Activated CD4-positive, alpha-beta T cell treated with anti-CD3 and anti-CD28 coated beads for 36 hours (primary cell): ENCODE data around the gene NUP210. TPM values are rescaled to one million over a fixed set of nuclear protein-coding genes. Genes with fewer than 3 reads are reported as not detected.
A peak's percentile ranks its signal among the peaks of the same experiment; 100 is the strongest.
"Not testable (repeated sequence)": the region's sequence is repeated elsewhere in the genome, so short reads cannot be mapped to it uniquely, and the experiment has no call there.

Source experiments
- ATAC-seq: fragments of 200-7000 bp; cut with Tn5 transposase; one replicate; pipeline ENCODE4 v1.10.0; 2021; ENCODE audit warnings: mild to moderate bottlenecking, moderate library complexity
- CTCF ChIA-PET: fragments of 350-600 bp; sonication (Branson Sonifier 250); formaldehyde crosslinking; loops from one replicate; lab custom pipeline; 2021; ENCODE audit warnings: antibody characterized with exemption; lab: Charles Lee
- POLR2A ChIA-PET: fragments of 350-600 bp; sonication (Branson Sonifier 250); formaldehyde crosslinking; loops from one replicate; lab custom pipeline; 2021; ENCODE audit warnings: antibody characterized with exemption, inconsistent platforms; lab: Charles Lee
- DNase-seq: peaks from one replicate; pipeline ENCODE4 v3.0.0-alpha.2; 2020
- H3K27ac Mint-ChIP-seq: one replicate; pipeline ENCODE4 v1.8.0; 2021; ENCODE audit warnings: mixed read lengths
- H3K27me3 Mint-ChIP-seq: one replicate; pipeline ENCODE4 v1.8.0; 2021; ENCODE audit warnings: mixed read lengths
- H3K36me3 Mint-ChIP-seq: one replicate; pipeline ENCODE4 v1.8.0; 2021; ENCODE audit warnings: low read depth, mixed read lengths
- H3K4me1 Mint-ChIP-seq: one replicate; pipeline ENCODE4 v1.8.0; 2021; ENCODE audit warnings: mixed read lengths
- H3K4me3 Mint-ChIP-seq: one replicate; pipeline ENCODE4 v1.8.0; 2021; ENCODE audit warnings: mild to moderate bottlenecking, moderate library complexity, mixed read lengths
- H3K9me3 Mint-ChIP-seq: one replicate; pipeline ENCODE4 v1.8.0; 2021; ENCODE audit warnings: low read depth, mixed read lengths
- intact Hi-C, 2 experiments: fragments of 100-400 bp; cut with DNase I in 1 of 2; cut with micrococcal nuclease in 1 of 2; formaldehyde crosslinking; loops; one replicate each; pipeline versions ENCODE4 v1.14.2 to v1.15.1; 2022 to 2024; cut with DNase I, micrococcal nuclease
- total RNA-seq, 2 experiments: library from RNA; stranded (reverse); gene quantifications; one replicate each; pipeline ENCODE4 v1.2.3, GENCODE V29; 2021

NUP210 gene
- total RNA-seq, 2 experiments from 2014 or later, result 117 to 123 TPM

- H3K9me3 Mint-ChIP-seq, result no peaks in the 10 kb centered on the region
- no peaks in the 10 kb centered on the region for H3K27me3 Mint-ChIP-seq
- ATAC-seq (no peak), DNase-seq (no peak)
- intact Hi-C loops, result loop anchor here in 1 of 2 experiments (10.0 kb wide), 1 partner anchor 623 kb away; no protein-coding TSS in a partner anchor
- peaks cover 5% of the 10 kb centered on the region for H3K4me1 Mint-ChIP-seq
- H3K36me3 Mint-ChIP-seq, result no peaks in the 10 kb centered on the region
- H3K27ac Mint-ChIP-seq, result no peak overlapping the region
- ChIA-PET POLR2A (no interaction called here), CTCF (no interaction called here)
- H3K4me3 Mint-ChIP-seq, result no peak overlapping the region
Measured at GRCh38 chr3:13457593-13457992, 37.5 kb upstream of the NUP210 start.

GRCh38 chr3:13455644-13456043 lies 35.5 kb upstream of the NUP210 start:
- intact Hi-C loops, result loop anchor here in 1 of 2 experiments (10.0 kb wide), 1 partner anchor 621 kb away; no protein-coding TSS in a partner anchor
- DNase-seq, result no peak
- Mint-ChIP-seq H3K27ac (no peak overlapping the region), H3K36me3 (no peaks in the 10 kb centered on the region), H3K4me3 (no peak overlapping the region), H3K9me3 (no peaks in the 10 kb centered on the region), H3K4me1 (peaks cover 14% of the 10 kb centered on the region), H3K27me3 (no peaks in the 10 kb centered on the region)
- ATAC-seq, result no peak
- CTCF ChIA-PET, result interaction anchor here (0.6 to 1.4 kb wide), 4 partner anchors 12 to 364 kb away, joined by 3 to 5 read pairs (median 4); no protein-coding TSS in a partner anchor
- POLR2A ChIA-PET, result interaction anchor here (0.6 kb wide), 1 partner anchor 106 kb away, joined by 3 read pairs; no protein-coding TSS in a partner anchor

- intact Hi-C loops, result loop anchor here (1.0 to 10.0 kb wide), 8 partner anchors 61 to 618 kb away; no protein-coding TSS in a partner anchor
- ATAC-seq (no peak), DNase-seq (peak; percentile 56)
- Mint-ChIP-seq H3K4me1 (peaks cover 14% of the 10 kb centered on the region), H3K4me3 (peak overlapping the region; percentile 70), H3K27ac (peak overlapping the region; percentile 89), H3K36me3 (no peaks in the 10 kb centered on the region), H3K9me3 (no peaks in the 10 kb centered on the region), H3K27me3 (no peaks in the 10 kb centered on the region)
- CTCF ChIA-PET, result interaction anchor here (0.6 to 4.7 kb wide), 37 partner anchors 8 to 364 kb away, joined by 3 to 61 read pairs (median 5); partner anchors contain the start of genes HDAC11 and NUP210
- POLR2A ChIA-PET, result interaction anchor here (0.6 to 2.7 kb wide), 5 partner anchors 32 to 106 kb away, joined by 3 to 7 read pairs (median 5); no protein-coding TSS in a partner anchor
Measured at GRCh38 chr3:13452490-13453335, 32.6 kb upstream of the NUP210 start.

DNA sequence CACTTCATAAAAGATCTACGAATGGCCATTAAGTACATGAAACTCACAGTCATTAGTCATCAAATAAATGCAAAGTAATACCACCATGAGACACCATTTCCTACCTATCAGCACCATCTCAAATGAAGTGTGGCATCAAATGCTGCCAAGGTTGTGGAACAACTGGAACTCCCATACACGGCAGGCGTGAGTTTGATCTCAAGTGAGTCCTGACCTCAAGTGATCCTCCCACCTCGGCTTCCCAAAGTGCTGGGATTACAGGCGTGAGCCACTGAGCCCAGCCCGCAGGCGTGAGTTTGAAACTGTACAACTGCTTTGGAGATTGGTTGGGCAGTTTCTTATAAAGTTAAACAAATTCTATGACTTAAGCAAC lies 31.2 kb upstream of the NUP210 start:
- peak overlapping the region; percentile 70 for H3K4me3 Mint-ChIP-seq
- DNase-seq (no peak), ATAC-seq (peak; percentile 51)
- H3K27ac Mint-ChIP-seq, result peak overlapping the region; percentile 89
- peaks cover 14% of the 10 kb centered on the region for H3K4me1 Mint-ChIP-seq
- H3K9me3 Mint-ChIP-seq, result no peaks in the 10 kb centered on the region
- ChIA-PET CTCF (interaction anchor here (0.5 to 4.7 kb wide), 23 partner anchors 10 to 359 kb away, joined by 3 to 61 read pairs (median 7); partner anchors contain the start of gene NUP210), POLR2A (interaction anchor here (0.9 to 2.7 kb wide), 6 partner anchors 29 to 110 kb away, joined by 3 to 7 read pairs (median 4); partner anchors contain the start of gene HDAC11)
- no peaks in the 10 kb centered on the region for H3K36me3 Mint-ChIP-seq
- intact Hi-C loops, result loop anchor here (1.0 to 10.0 kb wide), 11 partner anchors 23 to 616 kb away; partner anchors contain the start of genes HDAC11 (in 2 of the 2) and IQSEC1 (in 1 of the 2)
- no peaks in the 10 kb centered on the region for H3K27me3 Mint-ChIP-seq

GRCh38 chr3:13442882-13443281 lies 22.8 kb upstream of the NUP210 start:
- H3K27me3 Mint-ChIP-seq, ATAC-seq, DNase-seq, CTCF ChIA-PET, H3K9me3 Mint-ChIP-seq, H3K36me3 Mint-ChIP-seq, H3K4me1 Mint-ChIP-seq, H3K4me3 Mint-ChIP-seq, POLR2A ChIA-PET, intact Hi-C loops, H3K27ac Mint-ChIP-seq: not testable (repeated sequence)

DNA sequence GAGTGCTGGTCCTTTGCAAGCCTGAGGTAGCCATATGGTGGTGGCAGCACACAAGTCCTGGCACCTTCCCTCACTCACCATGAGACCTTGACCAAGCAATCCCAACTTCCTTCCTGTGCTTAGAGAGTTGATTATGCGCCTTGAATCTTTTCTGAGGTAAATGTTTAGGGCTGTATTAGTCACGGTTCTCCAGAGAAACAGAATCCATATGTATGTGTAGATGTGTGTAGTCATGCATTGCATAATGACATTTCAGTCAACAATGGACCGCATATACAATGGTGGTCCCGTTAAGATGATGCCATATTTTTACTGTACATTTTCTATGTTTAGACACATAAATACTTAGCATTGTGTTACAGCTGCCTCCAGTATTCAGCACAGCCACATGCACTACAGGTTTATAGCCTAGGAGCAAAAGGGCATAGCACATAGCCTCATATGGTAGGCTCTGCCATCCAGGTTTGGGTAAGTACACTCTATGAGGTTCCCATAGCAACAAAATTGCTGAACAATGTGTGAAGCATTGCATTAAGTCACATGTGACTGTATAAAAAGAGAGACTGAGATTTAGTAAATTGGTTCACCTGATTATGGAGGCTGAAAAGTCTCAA lies 20.2 kb upstream of the NUP210 start:
- Mint-ChIP-seq H3K36me3 (no peaks in the 10 kb centered on the region), H3K27me3 (no peaks in the 10 kb centered on the region), H3K4me1 (no peaks in the 10 kb centered on the region), H3K27ac (no peak overlapping the region), H3K9me3 (no peaks in the 10 kb centered on the region), H3K4me3 (no peak overlapping the region)
- ChIA-PET POLR2A (no interaction called here), CTCF (interaction anchor here (0.9 to 1.2 kb wide), 2 partner anchors 22 to 348 kb away, joined by 3 read pairs; no protein-coding TSS in a partner anchor)
- no peak for ATAC-seq
- no peak for DNase-seq
- intact Hi-C loops, result no loop called here

- H3K4me1 Mint-ChIP-seq, intact Hi-C loops, H3K9me3 Mint-ChIP-seq, H3K27me3 Mint-ChIP-seq, H3K4me3 Mint-ChIP-seq, H3K36me3 Mint-ChIP-seq, ATAC-seq, H3K27ac Mint-ChIP-seq, DNase-seq: not testable (repeated sequence)
- ChIA-PET CTCF (interaction anchor here (0.8 kb wide), 2 partner anchors 17 to 45 kb away, joined by 3 to 4 read pairs; no protein-coding TSS in a partner anchor), POLR2A (interaction anchor here (0.6 kb wide), 1 partner anchor 124 kb away, joined by 3 read pairs; no protein-coding TSS in a partner anchor)
Measured at GRCh38 chr3:13436213-13436612, 16.1 kb upstream of the NUP210 start.

DNA sequence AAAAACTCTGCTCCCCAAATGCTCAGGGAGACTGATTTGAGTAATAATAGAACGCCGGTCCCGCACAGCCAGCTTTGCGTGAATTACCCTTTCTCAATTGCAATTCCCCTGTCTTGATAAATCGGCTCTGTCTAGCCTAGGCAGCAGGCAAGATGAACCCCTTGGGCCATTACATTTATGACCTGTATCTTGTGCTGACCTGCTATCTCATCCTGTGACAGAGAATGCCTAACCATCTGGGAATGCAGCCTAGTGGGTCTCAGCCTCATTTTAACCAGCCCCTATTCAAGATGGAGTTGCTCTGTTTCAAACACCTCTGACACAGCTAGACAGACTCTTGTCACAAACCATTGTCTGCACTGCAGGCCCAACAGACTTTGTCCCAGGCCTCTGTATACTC lies 13.8 kb upstream of the NUP210 start:
- POLR2A ChIA-PET, result no interaction called here
- no peaks in the 10 kb centered on the region for H3K9me3 Mint-ChIP-seq
- H3K4me3 Mint-ChIP-seq, result no peak overlapping the region
- H3K27ac Mint-ChIP-seq, result no peak overlapping the region
- H3K27me3 Mint-ChIP-seq, result no peaks in the 10 kb centered on the region
- intact Hi-C loops, result no loop called here
- peaks cover 5% of the 10 kb centered on the region for H3K4me1 Mint-ChIP-seq
- H3K36me3 Mint-ChIP-seq, result no peaks in the 10 kb centered on the region
- CTCF ChIA-PET, result no interaction called here
- DNase-seq (no peak), ATAC-seq (no peak)

DNA sequence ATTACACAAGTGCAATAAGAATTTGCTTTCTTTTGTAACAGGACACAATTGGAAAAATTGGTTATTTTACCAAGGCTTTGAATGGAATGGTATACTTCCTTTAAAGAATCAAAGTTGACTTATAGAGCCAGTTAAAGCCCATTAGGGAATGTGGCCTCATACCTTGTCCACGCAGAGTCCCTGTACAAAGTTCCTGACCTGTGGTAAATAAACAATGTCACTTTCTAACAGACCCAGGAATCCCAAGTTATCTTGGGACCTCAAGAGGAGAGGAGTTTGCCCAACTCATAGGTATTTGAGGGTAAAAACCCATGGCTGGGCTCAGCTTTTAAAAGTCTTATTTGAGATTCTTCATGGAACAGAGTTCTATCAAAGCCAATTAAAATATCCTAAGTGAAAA lies 12.0 kb upstream of the NUP210 start:
- Mint-ChIP-seq H3K27me3 (no peaks in the 10 kb centered on the region), H3K4me1 (peaks cover 16% of the 10 kb centered on the region), H3K9me3 (no peaks in the 10 kb centered on the region), H3K27ac (no peak overlapping the region), H3K36me3 (no peaks in the 10 kb centered on the region), H3K4me3 (no peak overlapping the region)
- intact Hi-C loops, result no loop called here
- DNase-seq (no peak), ATAC-seq (no peak)
- CTCF ChIA-PET, result interaction anchor here (1.1 kb wide), 1 partner anchor 236 kb away, joined by 3 read pairs; no protein-coding TSS in a partner anchor
- POLR2A ChIA-PET, result no interaction called here

DNA sequence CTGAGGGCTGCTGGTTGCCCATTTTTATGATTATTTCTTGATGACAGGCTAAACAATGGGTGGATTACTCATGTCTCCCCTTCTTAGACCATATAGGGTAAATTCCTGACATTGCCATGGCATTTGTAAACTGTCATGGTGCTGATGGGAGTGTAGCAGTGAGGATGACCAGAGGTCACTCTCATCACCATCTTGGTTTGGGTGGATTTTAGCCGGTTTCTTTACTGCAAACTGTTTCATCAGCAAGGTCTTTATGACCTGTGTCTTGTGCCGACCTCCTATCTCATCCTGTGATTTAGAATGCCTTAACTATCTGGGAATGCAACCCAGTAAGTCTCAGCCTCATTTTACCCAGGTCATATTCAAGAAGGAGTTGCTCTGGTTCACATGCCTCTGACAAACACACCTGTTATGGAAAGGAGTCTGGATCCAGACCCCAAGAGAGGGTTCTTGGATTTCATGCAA lies 10.3 kb upstream of the NUP210 start:
- H3K27me3 Mint-ChIP-seq, H3K4me3 Mint-ChIP-seq, intact Hi-C loops, H3K27ac Mint-ChIP-seq, POLR2A ChIA-PET, H3K36me3 Mint-ChIP-seq, ATAC-seq, DNase-seq, H3K9me3 Mint-ChIP-seq: not testable (repeated sequence)
- CTCF ChIA-PET, result interaction anchor here (0.6 kb wide), 1 partner anchor 11 kb away, joined by 3 read pairs; no protein-coding TSS in a partner anchor
- peaks cover 21% of the 10 kb centered on the region for H3K4me1 Mint-ChIP-seq
